ENCODE data around the gene AGPAT1. TPM values are rescaled to one million over a fixed set of nuclear protein-coding genes. Genes with fewer than 3 reads are reported as not detected.

AGPAT1 gene
- total RNA-seq, 1 donor from 2014 or later, result 76.3 TPM

DNA sequence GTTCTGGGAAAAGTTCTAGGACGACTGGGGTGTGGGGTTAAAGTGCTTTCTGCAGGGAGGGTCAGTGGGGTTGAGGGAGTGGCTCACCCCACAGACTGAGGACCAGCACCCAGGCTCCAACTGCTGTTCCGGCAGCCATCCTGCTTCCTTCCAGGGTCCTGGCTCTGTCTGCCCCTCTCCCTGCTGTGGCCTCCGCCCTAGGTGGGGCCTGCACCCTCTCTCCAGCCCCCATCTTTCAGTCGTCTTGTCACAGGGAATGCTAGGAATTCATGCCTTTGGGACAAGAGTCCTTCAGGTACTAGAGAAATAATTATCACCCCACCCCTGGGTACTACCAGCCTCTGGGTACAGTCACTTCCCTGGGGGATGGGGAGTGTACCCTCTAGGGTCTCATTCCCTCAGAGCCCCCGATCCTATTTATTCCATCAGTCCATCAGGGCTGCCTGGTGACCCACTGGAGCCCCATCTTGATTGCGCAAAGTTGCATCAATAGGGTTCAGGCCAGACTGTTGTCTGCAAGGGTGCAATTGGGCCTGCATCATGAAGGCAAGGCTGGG lies 8.3 kb upstream of the AGPAT1 start, which contains the start of gene AGER:
Gene AGER, minus strand, starts transcription at position 170 of the 557 bp plus-strand sequence. Its CDS starts 31 bp downstream, at position 139.
- H3K27me3 Mint-ChIP-seq, result no peaks in the 10 kb centered on the region
- H3K4me1 Mint-ChIP-seq (ENCODE audit: unreplicated experiment), result peaks cover 38% of the 10 kb centered on the region
- H3K9me3 Mint-ChIP-seq, result no peaks in the 10 kb centered on the region
- TF ChIP-seq, protein P1, sequence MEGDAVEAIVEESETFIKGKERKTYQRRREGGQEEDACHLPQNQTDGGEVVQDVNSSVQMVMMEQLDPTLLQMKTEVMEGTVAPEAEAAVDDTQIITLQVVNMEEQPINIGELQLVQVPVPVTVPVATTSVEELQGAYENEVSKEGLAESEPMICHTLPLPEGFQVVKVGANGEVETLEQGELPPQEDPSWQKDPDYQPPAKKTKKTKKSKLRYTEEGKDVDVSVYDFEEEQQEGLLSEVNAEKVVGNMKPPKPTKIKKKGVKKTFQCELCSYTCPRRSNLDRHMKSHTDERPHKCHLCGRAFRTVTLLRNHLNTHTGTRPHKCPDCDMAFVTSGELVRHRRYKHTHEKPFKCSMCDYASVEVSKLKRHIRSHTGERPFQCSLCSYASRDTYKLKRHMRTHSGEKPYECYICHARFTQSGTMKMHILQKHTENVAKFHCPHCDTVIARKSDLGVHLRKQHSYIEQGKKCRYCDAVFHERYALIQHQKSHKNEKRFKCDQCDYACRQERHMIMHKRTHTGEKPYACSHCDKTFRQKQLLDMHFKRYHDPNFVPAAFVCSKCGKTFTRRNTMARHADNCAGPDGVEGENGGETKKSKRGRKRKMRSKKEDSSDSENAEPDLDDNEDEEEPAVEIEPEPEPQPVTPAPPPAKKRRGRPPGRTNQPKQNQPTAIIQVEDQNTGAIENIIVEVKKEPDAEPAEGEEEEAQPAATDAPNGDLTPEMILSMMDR (conservative IDR thresholded peaks at IDR 0.05), result no peak
- DNase-seq (ENCODE audit: extremely low spot score, unreplicated experiment), result no peak
- no peak within 1 kb of the TSS for H3K4me3 Mint-ChIP-seq
- no peak within 1 kb of the TSS for H3K27ac Mint-ChIP-seq
- H3K36me3 Mint-ChIP-seq, result peaks cover 21% of the 10 kb centered on the region

GRCh38 chr6:32183483-32184083 lies 7.7 kb upstream of the AGPAT1 start:
- no peak overlapping the region for H3K4me3 Mint-ChIP-seq
- no peak for DNase-seq (ENCODE audit: extremely low spot score, unreplicated experiment)
- TF ChIP-seq, protein P1 (conservative IDR thresholded peaks at IDR 0.05), result no peak
- H3K27me3 Mint-ChIP-seq, result no peaks in the 10 kb centered on the region
- H3K27ac Mint-ChIP-seq, result no peak overlapping the region
- no peaks in the 10 kb centered on the region for H3K9me3 Mint-ChIP-seq
- peaks cover 27% of the 10 kb centered on the region for H3K36me3 Mint-ChIP-seq
- peaks cover 38% of the 10 kb centered on the region for H3K4me1 Mint-ChIP-seq (ENCODE audit: unreplicated experiment)

GRCh38 chr6:32183030-32183429 lies 7.1 kb upstream of the AGPAT1 start:
- H3K27ac Mint-ChIP-seq, result no peak overlapping the region
- TF ChIP-seq, protein P1 (conservative IDR thresholded peaks at IDR 0.05), result no peak
- no peak for DNase-seq (ENCODE audit: extremely low spot score, unreplicated experiment)
- peaks cover 39% of the 10 kb centered on the region for H3K4me1 Mint-ChIP-seq (ENCODE audit: unreplicated experiment)
- H3K4me3 Mint-ChIP-seq, result no peak overlapping the region
- H3K9me3 Mint-ChIP-seq, result no peaks in the 10 kb centered on the region
- peaks cover 31% of the 10 kb centered on the region for H3K36me3 Mint-ChIP-seq
- H3K27me3 Mint-ChIP-seq, result no peaks in the 10 kb centered on the region

- Mint-ChIP-seq H3K4me3 (no peak overlapping the region), H3K27ac (no peak overlapping the region)
Measured at GRCh38 chr6:32182555-32182981, 6.7 kb upstream of the AGPAT1 start.

DNA sequence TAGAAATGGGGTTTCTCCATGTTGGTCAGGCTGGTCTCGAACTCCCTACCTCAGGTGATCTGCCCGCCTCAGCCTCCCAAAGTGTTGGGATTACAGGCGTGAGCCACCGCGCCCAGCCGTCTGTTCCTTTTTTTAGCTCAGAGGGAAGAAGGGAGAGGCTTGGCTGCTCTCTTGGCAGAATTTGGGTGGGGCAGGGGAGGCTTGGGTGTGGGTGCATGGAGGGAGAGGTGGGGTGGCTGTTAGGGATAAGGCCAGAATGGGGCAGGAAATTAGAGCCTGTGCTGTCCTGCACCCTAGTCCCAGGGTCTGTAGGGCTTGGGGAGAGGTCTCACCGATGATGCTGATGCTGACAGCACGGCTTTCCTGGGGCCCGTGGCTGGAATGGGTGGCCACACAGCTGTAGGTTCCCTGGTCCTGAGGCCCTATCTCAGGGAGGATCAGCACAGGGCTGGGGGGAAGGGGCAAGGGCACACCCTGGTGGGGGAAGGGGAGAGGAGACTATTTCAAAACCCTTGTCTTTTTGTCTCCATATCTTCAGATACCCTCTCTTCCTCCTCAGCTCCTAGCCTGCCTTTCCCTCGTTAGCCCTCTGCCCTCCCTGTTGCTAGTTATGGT lies 6.1 kb upstream of the AGPAT1 start:
- Mint-ChIP-seq H3K27me3 (no peaks in the 10 kb centered on the region), H3K4me3 (no peak overlapping the region), H3K9me3 (no peaks in the 10 kb centered on the region), H3K36me3 (peaks cover 25% of the 10 kb centered on the region), H3K27ac (no peak overlapping the region), H3K4me1 (ENCODE audit: unreplicated experiment) (peaks cover 35% of the 10 kb centered on the region)
- TF ChIP-seq, protein P1 (conservative IDR thresholded peaks at IDR 0.05), result no peak
- DNase-seq (ENCODE audit: extremely low spot score, unreplicated experiment), result no peak

More at GRCh38 chr6:32182555-32182981, 6.7 kb upstream of the AGPAT1 start:
- no peak for DNase-seq (ENCODE audit: extremely low spot score, unreplicated experiment)
- Mint-ChIP-seq H3K36me3 (peaks cover 29% of the 10 kb centered on the region), H3K27me3 (no peaks in the 10 kb centered on the region), H3K4me1 (ENCODE audit: unreplicated experiment) (peaks cover 38% of the 10 kb centered on the region), H3K9me3 (no peaks in the 10 kb centered on the region)
- TF ChIP-seq, protein P1 (conservative IDR thresholded peaks at IDR 0.05), result no peak
